HepG2 (cell line): ENCODE results near the gene TGM2. TPM values are rescaled to one million over a fixed set of nuclear protein-coding genes. Genes with fewer than 3 reads are reported as not detected.

Experiments used
- ATF3 ChIP-seq: sonication (generic); formaldehyde crosslinking; IDR thresholded peaks from 2 replicates; pipeline ENCODE4 v1.4.0; 2020; ENCODE audit warnings: missing genetic modification reagents
- BHLHE40 ChIP-seq: IDR thresholded peaks from 2 replicates; pipeline ENCODE4 v1.6.1; 2011; ENCODE audit warnings: low read length, improper control_type of control experiment
- DMAP1 ChIP-seq: IDR thresholded peaks from 2 replicates; pipeline ENCODE4 v1.6.1; 2016
- E2F2 ChIP-seq: sonication (generic); formaldehyde crosslinking; IDR thresholded peaks from 2 replicates; pipeline ENCODE4 v1.4.0; 2020; ENCODE audit warnings: missing genetic modification reagents, borderline replicate concordance
- FUBP1 ChIP-seq: sonication (generic); formaldehyde crosslinking; IDR thresholded peaks from 2 replicates; pipeline ENCODE4 v1.5.1; 2020; ENCODE audit warnings: missing genetic modification reagents, mild to moderate bottlenecking, borderline replicate concordance
- KDM1A ChIP-seq: IDR thresholded peaks from 2 replicates; pipeline ENCODE4 v1.6.1; 2016; ENCODE audit warnings: missing compliant biosample characterization
- KDM3A ChIP-seq: IDR thresholded peaks from 2 replicates; pipeline ENCODE4 v1.6.1; 2018; ENCODE audit warnings: low read depth, missing compliant biosample characterization
- MIXL1 ChIP-seq: IDR thresholded peaks from 2 replicates; pipeline ENCODE4 v1.6.1; 2016
- NFIB ChIP-seq: sonication (generic); formaldehyde crosslinking; IDR thresholded peaks from 2 replicates; pipeline ENCODE4 v1.9.0; 2021; ENCODE audit warnings: missing genetic modification reagents, mild to moderate bottlenecking, borderline replicate concordance
- NKX3-1 ChIP-seq: sonication (generic); formaldehyde crosslinking; IDR thresholded peaks from 2 replicates; pipeline ENCODE4 v1.5.0; 2020; ENCODE audit warnings: missing genetic modification reagents
- NRL ChIP-seq: sonication (generic); formaldehyde crosslinking; IDR thresholded peaks from 2 replicates; pipeline ENCODE4 v1.5.0; 2020; ENCODE audit warnings: missing genetic modification reagents, mild to moderate bottlenecking, moderate library complexity, borderline replicate concordance
- SRSF4 ChIP-seq: fragments of 200-400 bp; formaldehyde crosslinking; IDR thresholded peaks from one replicate; pipeline ENCODE4 v1.6.1; 2018; ENCODE audit warnings: mild to moderate bottlenecking, low read depth, low read length, moderate library complexity; ENCODE audit not compliant: poor library complexity, severe bottlenecking
- SRSF9 ChIP-seq: fragments of 200-400 bp; formaldehyde crosslinking; IDR thresholded peaks from 2 replicates; pipeline ENCODE4 v1.6.1; 2018; ENCODE audit warnings: borderline replicate concordance, mild to moderate bottlenecking, low read depth, low read length; ENCODE audit not compliant: insufficient read depth, poor library complexity, severe bottlenecking
- SUZ12 ChIP-seq: fragments of 150-350 bp; IDR thresholded peaks from 2 replicates; pipeline ENCODE4 v1.6.1; 2014; ENCODE audit warnings: low read depth, low read length
- TRIM24 ChIP-seq: sonication (generic); formaldehyde crosslinking; IDR thresholded peaks from 2 replicates; pipeline ENCODE4 v1.8.0; 2022; ENCODE audit warnings: mild to moderate bottlenecking, missing genetic modification reagents
- YEATS2 ChIP-seq: sonication (generic); formaldehyde crosslinking; IDR thresholded peaks from 2 replicates; pipeline ENCODE4 v1.4.0; 2020; ENCODE audit warnings: missing genetic modification reagents, borderline replicate concordance
- ZBTB7A ChIP-seq: sonication (generic); formaldehyde crosslinking; IDR thresholded peaks from 2 replicates; pipeline ENCODE4 v1.8.0; 2022; ENCODE audit warnings: mild to moderate bottlenecking, missing genetic modification reagents
- ZFP36L1 ChIP-seq: sonication (generic); formaldehyde crosslinking; IDR thresholded peaks from 2 replicates; pipeline ENCODE4 v1.8.0; 2022; ENCODE audit warnings: mild to moderate bottlenecking, missing genetic modification reagents, moderate library complexity
- ZMYM2 ChIP-seq: sonication (generic); formaldehyde crosslinking; IDR thresholded peaks from 2 replicates; pipeline ENCODE4 v1.8.0; 2022; ENCODE audit warnings: mild to moderate bottlenecking, missing genetic modification reagents
- ZMYM3 ChIP-seq: sonication (generic); formaldehyde crosslinking; IDR thresholded peaks from 2 replicates; pipeline ENCODE4 v1.5.1; 2020; ENCODE audit warnings: mild to moderate bottlenecking, missing genetic modification reagents
- ZMYM4 ChIP-seq: sonication (generic); formaldehyde crosslinking; IDR thresholded peaks from 2 replicates; pipeline ENCODE4 v1.8.1; 2023; ENCODE audit warnings: mild to moderate bottlenecking, missing genetic modification reagents
- ZNF225 ChIP-seq: sonication (generic); formaldehyde crosslinking; IDR thresholded peaks from 2 replicates; pipeline ENCODE4 v1.4.0; 2020; ENCODE audit warnings: mild to moderate bottlenecking, missing genetic modification reagents
- ZNF263 ChIP-seq: sonication (generic); formaldehyde crosslinking; IDR thresholded peaks from 2 replicates; pipeline ENCODE4 v1.4.0; 2020; ENCODE audit warnings: missing genetic modification reagents
- ZNF354B ChIP-seq: sonication (generic); formaldehyde crosslinking; IDR thresholded peaks from 2 replicates; pipeline ENCODE4 v1.8.0; 2022; ENCODE audit warnings: mild to moderate bottlenecking, missing genetic modification reagents
- ZNF431 ChIP-seq: sonication (generic); formaldehyde crosslinking; IDR thresholded peaks from 2 replicates; pipeline ENCODE4 v1.9.0; 2022; ENCODE audit warnings: missing genetic modification reagents, low read depth, mild to moderate bottlenecking, borderline replicate concordance
- ZNF468 ChIP-seq: sonication (generic); formaldehyde crosslinking; IDR thresholded peaks from 2 replicates; pipeline ENCODE4 v1.8.0; 2022; ENCODE audit warnings: mild to moderate bottlenecking, moderate library complexity, missing genetic modification reagents
- ZNF619 ChIP-seq: sonication (generic); formaldehyde crosslinking; IDR thresholded peaks from 2 replicates; pipeline ENCODE4 v1.4.0; 2020; ENCODE audit warnings: mild to moderate bottlenecking, missing genetic modification reagents
- ZNF724P ChIP-seq: sonication (generic); formaldehyde crosslinking; IDR thresholded peaks from 2 replicates; pipeline ENCODE4 v1.8.0; 2022; ENCODE audit warnings: missing genetic modification reagents, borderline replicate concordance
- ZNF878 ChIP-seq: sonication (generic); formaldehyde crosslinking; IDR thresholded peaks from 2 replicates; pipeline ENCODE4 v1.8.1; 2023; ENCODE audit warnings: mild to moderate bottlenecking, missing genetic modification reagents, moderate library complexity
- ZSCAN9 ChIP-seq: IDR thresholded peaks from 2 replicates; pipeline ENCODE4 v1.6.1; 2016; ENCODE audit warnings: borderline replicate concordance
- polyA plus RNA-seq, 8 experiments: library from polyadenylated mRNA; depleted of rRNA in 3 of 8; stranded (reverse) in 7 of 8; unstranded in 1 of 8; fragments of >200 nt; fragmentation: Illumina TruSeq in 4 of 8; extraction: Trizol in 4 of 8; gene quantifications; 2 replicates each; pipeline versions ENCODE4 v1.2.1 to v1.2.3, GENCODE V29; 2011 to 2016; ENCODE audit warnings: low read depth in 4 of 8, missing spikeins in 1 of 8, mixed read lengths in 1 of 8; ENCODE audit not compliant: insufficient read depth in 1 of 8
- total RNA-seq, 5 experiments: library from RNA; depleted of rRNA; stranded (reverse); fragments of >200 nt; fragmentation: Illumina TruSeq; extraction: Trizol; gene quantifications; 2 replicates each; pipeline ENCODE4 v1.2.3, GENCODE V29; 2016; ENCODE audit warnings: low read depth in 1 of 5

TGM2 gene
- total and polyA plus RNA-seq, 2 of the 13 experiments (the other 11 are each of a cell fraction or from before 2014, with no cell fraction given) = 4.2 to 46.4 TPM

- TF ChIP-seq SRSF4 = no peak
- TF ChIP-seq DMAP1 (CRISPR knock-in tag) = no peak
- TF ChIP-seq ZNF724P (CRISPR knock-in tag) = 0 out of 2 replicates have a peak, but pooled peaks have one; percentile 17
- TF ChIP-seq KDM1A = no peak
- peak; percentile 10; the same call in 1 of the 2 replicates for TF ChIP-seq ZNF263 (CRISPR knock-in tag)
- TF ChIP-seq E2F2 (CRISPR knock-in tag) = no peak
- TF ChIP-seq FUBP1 (CRISPR knock-in tag) = no peak
- no peak for TF ChIP-seq MIXL1 (CRISPR knock-in tag)
- TF ChIP-seq ZNF225 (CRISPR knock-in tag) = peak; percentile 5; the same call in 1 of the 2 replicates
- TF ChIP-seq ZSCAN9 = no peak
- TF ChIP-seq TRIM24 (CRISPR knock-in tag) = peak; percentile 66; the same call in 1 of the 2 replicates
- TF ChIP-seq SRSF9 = no peak
- TF ChIP-seq ZNF878 (CRISPR knock-in tag) = 0 out of 2 replicates have a peak, but pooled peaks have one; percentile 2
- peak; percentile 16; the same call in 1 of the 2 replicates for TF ChIP-seq ZFP36L1
- no peak for TF ChIP-seq ZNF354B (CRISPR knock-in tag)
- peak; percentile 15; the same call in 1 of the 2 replicates for TF ChIP-seq ZNF619 (CRISPR knock-in tag)
- peak; percentile 81; the same call in 1 of the 2 replicates for TF ChIP-seq ZMYM2
- no peak for TF ChIP-seq ZMYM4 (CRISPR knock-in tag)
- TF ChIP-seq NFIB (CRISPR knock-in tag) = peak; percentile 79; the same call in 1 of the 2 replicates
- TF ChIP-seq KDM3A = no peak
- TF ChIP-seq NKX3-1 (CRISPR knock-in tag) = no peak
- TF ChIP-seq YEATS2 (CRISPR knock-in tag) = no peak
- TF ChIP-seq NRL (CRISPR knock-in tag) = peak; percentile 1; the same call in 1 of the 2 replicates
- peak; percentile 34; the same call in 1 of the 2 replicates for TF ChIP-seq BHLHE40
- TF ChIP-seq ZMYM3 (CRISPR knock-in tag) = 0 out of 2 replicates have a peak, but pooled peaks have one; percentile 5
- no peak for TF ChIP-seq ATF3 (CRISPR knock-in tag)
- peak; percentile 14; the same call in 1 of the 2 replicates for TF ChIP-seq ZBTB7A (CRISPR knock-in tag)
- peak; percentile 75; the same call in 1 of the 2 replicates for TF ChIP-seq ZNF468 (CRISPR knock-in tag)
- 0 out of 2 replicates have a peak, but pooled peaks have one; percentile 46 for TF ChIP-seq ZNF431 (CRISPR knock-in tag)
- TF ChIP-seq SUZ12 = no peak
Observed at GRCh38 chr20:38164624-38165088, 414 bp downstream of the TGM2 start (continued).
